Spleen (tissue), 7 donors: ENCODE results near the gene ROCK1.
"Not testable (repeated sequence)": the region's sequence is repeated elsewhere in the genome, so short reads cannot be mapped to it uniquely, and the experiment has no call there.

Experiments used
- CTCF ChIP-seq, 11 experiments: fragments of 200-600 bp in 7 of 11; fragments of 450-650 bp in 4 of 11; sonication (generic) in 4 of 11; IDR thresholded peaks in 8 of 11; conservative IDR thresholded peaks in 3 of 11; 1 replicate in 7 of 11; 2 replicates in 4 of 11; pipeline versions ENCODE4 v1.4.0 to v1.8.0; 2016 to 2021; ENCODE audit warnings: antibody characterized with exemption in 11 of 11, inconsistent platforms in 4 of 11, mild to moderate bottlenecking in 1 of 11
- POLR2A ChIP-seq, 3 donors: fragments of 450-650 bp; IDR thresholded peaks; one replicate each; pipeline ENCODE4 v1.5.1; 2017; ENCODE audit warnings: antibody characterized with exemption in 3 of 3, mild to moderate bottlenecking in 1 of 3
- donor health status: DM: no; HTN: no; CAD: no; lungs with moderate emphysema.
- donor health status: DM: no; HTN: no; CAD: no.
- donor health status: DM: no; HTN: no; CAD: no.

- TF ChIP-seq CTCF (IDR thresholded peaks at IDR 0.05 in 8 of 11, conservative IDR thresholded peaks at IDR 0.05 in 3 of 11); POLR2A (IDR thresholded peaks at IDR 0.05): not testable (repeated sequence)
Observed at GRCh38 chr18:20950827-20951226, 160.8 kb downstream of the ROCK1 start.
